Hematopoietic multipotent progenitor cell treated with erythropoietin and hydrocortisone succinate and interleukin-3 and kit ligand, for 4 days (in vitro differentiated cells): ENCODE measurements around the gene RTRAF.

Experiments
- DNase-seq: peaks from one replicate; pipeline ENCODE4 v3.0.0-alpha.2; 2015

The RTRAF gene

DNA sequence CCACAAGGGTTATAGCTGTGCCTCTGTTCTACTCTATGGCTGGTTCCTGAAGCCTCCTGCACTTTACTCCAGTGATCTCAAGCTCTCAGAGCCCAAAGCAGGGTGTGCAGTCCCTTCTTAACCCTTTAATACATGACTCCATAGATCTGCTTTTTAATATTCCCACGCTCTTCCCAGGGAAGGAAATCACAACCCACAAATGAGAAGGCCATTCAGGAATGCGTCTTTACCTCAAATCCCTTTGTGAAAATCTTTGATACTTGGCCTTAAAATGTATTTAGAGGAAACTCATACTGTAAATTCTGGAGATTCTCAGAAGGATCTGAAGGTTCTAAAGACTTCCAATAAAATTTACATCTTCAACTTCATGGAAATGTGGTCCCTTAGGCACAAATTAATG lies 62.5 kb downstream of the RTRAF start:
- no peak for DNase-seq

DNA sequence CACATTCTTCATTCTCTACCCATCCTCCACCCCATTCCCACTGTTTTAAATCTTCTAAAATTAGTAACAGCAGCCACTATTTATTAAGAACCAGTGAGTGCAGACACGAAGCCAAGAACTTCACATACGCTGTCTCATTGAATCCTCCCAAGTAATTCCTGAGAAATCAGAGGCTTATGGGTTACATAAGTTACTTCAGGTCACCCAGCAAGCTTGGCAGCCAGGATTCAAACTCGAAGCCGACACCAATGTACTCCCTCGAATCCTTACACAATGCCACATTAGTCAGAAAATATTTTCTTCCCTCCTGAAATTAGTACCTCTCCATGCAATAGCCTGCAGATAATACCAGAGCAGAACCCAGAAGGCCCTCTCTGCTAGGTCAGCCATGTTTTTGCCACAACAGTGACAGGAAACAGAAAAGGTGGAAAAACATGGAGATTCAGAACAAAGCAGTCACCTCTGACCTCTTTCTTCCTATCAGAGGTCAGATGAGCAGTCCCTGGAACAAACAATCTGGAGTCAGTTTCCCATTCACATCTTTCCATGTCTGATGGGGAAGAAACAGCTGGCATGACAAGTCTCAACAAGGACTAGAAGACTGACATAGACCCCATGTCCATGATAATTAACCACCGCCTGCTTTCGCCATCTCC lies 63.1 kb downstream of the RTRAF start:
- DNase-seq = no peak

DNA sequence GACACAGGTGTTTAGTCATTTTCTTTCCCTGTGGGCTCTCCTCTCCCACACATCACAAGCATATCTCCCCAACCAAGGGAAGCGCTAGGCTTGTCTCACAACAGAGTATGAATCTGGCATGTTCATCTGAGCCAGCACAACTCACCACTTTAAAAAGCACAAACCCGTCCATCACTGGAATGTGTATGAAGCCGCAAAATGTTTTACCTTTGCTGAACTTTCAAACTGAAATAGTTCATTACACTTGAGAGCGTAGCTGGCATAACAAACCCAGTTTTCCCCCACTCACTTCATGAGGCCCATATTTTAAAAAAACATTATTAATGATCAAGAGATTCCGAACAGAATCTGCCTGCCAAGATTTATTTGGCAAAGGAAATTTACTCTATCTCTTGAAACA lies 63.7 kb downstream of the RTRAF start:
- DNase-seq = no peak

DNA sequence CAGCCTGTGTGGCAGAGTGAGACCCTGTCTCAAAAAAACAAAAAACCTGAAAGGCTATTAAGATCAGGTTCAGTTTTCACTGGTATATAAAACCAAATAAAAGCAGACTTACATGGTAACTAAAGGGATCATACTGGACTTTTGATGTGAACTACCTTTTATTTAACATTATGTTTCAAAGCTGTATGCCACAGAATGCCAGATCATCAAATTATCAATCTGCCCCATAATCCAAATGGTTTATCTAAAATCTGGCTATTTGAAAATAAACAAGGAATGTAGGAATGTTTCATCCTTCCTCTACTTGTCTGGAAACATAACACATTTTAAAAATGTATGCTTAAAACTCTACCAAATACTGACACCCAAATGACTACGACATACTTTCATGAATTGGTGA lies 65.3 kb downstream of the RTRAF start:
- DNase-seq = no peak

DNA sequence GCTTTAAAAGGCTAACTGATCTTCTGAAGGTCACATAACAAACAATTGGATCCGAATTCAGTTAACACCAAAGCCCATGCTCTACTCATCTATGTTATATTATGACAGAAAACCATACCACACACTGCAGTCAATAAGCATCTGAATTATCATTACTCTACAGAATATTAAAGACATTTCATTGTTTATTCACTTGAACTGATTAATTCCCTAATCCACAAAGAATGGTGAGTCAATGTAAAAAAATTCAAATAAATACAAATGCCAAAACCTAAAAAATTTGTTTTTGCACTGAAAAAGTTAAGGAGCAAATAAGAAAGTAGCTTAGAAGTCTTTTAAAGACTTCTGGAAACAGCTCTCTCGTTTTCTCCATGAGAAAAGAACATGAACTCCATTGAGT lies 65.8 kb downstream of the RTRAF start:
- no peak for DNase-seq

DNA sequence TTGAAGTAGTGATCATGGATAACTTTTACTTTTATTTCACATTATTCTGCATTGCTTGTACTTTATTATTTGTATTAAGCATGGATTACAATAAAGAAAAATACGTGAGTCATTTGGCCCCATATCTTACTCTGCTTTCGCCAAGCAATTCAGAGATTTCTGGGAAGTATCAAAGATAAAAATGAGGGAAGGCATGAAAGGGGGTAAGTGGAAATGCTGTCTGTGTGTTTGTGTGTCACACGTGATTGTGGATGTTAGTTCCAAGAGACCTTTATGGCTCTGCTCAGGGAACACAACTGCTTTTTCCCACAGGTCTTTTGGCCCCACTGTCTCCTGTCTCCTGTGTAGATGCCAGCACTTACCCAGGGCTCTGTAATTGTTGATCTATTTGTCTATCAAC lies 69.0 kb downstream of the RTRAF start:
- no peak for DNase-seq

DNA sequence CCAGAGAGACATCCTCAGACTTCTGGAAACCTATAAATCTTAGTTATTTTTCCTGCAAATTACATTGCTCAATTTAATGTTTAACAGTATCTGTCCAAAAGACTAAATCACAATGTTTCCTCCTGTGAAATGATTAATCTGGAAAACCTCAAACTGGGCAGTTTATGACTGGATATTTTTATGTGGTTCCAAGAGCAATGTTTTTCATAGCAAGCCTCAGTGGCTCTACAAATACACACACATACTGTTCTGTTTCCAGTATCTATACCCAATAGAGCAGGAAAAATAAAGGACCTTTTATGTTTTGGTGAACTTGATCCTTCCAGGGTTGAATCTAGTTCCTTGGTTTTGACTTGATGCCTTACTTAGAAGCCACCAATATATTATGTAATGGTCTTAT lies 70.3 kb downstream of the RTRAF start:
- no peak for DNase-seq

DNA sequence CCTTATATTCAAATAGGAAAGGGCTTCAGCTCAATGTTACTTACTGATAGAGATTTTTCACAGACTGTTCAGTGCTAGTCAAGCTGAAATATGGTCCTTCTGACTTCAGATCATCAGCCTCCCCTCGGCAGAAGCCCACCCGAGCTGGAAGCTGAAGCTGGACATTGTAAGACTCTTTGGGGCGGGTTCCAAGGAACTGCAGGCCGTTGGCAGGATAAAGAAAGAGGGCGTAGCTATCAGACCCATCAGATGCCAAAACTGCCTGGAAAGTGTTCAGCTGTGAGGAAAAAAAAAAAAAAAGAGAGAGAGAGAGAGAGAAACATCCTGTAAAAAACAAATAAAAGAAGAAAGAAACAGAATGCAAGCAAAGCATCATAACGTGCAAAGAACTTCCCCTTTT lies 70.7 kb downstream of the RTRAF start:
- no peak for DNase-seq
